Measurements from ENCODE around the gene STK39.

Gene STK39

DNA sequence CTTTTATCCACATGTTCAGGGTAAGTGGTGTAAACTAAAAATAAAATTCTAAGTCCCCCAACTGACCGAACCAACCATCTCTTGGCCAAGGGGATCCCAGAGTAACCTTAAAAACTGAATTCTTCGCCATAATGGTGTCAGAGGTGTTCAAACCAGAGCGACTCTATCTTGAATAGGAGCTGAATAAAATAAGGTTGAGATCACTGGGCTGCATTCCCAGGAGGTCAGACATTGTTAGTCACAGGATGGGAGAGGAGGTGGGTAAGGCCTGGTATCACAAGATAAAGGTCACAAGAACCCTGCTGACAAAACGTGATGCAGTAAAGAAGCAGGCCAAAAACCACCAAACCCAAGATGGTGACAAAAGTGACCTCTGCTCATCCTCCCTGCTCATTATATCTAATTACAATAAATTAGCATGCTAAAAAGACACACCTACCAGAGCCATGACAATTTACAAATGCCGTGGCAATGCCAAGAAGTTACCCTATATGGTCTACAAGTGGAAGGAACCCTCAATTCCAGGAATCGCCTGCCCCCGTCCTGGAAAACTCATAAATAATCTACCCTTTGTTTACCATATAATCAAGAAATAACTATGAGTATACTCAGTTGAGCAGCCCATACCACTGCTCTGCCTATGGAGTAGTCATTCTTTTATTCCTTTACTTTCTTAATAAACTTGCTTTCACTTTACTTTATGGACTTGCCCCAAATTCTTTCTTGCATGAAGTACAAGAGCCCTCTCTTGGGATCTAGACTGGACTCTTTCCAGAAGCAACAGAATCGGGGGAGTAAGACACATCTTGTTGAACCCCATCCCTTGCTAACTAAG lies 302.4 kb downstream of the STK39 start:
- no peak for DNase-seq

DNA sequence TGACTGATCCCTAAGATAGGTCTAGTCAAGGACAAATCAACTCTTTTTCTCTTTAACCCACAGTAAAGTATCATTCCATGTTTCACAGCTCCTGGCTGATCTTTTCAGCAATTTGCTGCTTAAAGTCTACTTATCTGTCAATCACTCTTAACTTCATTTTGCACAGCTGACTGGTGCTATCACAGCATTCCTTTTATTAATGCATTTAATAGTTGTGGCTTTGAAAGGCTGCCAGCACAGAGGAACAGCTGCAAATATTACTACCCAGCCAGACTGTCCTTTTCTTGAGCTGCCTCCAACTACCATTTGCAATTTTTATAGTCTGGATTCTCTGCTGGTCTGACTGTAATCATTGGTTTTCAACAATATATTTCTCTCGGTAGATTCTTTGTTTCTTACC lies 303.5 kb downstream of the STK39 start:
- DNase-seq, result no peak

- no peak for DNase-seq
Measured at GRCh38 chr2:167943368-167943767, 304.0 kb downstream of the STK39 start.

GRCh38 chr2:167942366-167943081 lies 304.9 kb downstream of the STK39 start:
- no peak for DNase-seq

- no peak for DNase-seq
Measured at GRCh38 chr2:167941604-167942003, 305.8 kb downstream of the STK39 start.

- no peak for DNase-seq
Measured at GRCh38 chr2:167940734-167941507, 306.5 kb downstream of the STK39 start.

DNA sequence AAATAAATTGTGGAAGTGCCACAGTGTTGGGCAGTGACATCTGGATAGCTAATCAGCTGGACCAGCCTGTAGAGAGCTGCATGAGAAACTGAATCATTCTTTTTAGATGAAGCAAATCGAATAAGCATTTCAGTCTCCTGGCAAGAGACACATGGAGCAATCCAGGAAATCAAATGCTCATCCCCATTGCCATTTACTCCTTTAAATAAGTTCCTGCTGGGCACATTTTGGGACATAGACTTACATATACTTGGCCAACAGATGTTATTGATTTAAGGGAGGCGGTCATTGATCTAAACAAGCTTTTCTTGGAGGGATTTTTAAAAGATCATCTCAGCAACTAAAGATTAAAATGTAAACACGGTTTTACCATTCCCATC lies 307.1 kb downstream of the STK39 start:
- DNase-seq, result no peak

- DNase-seq, result no peak
Measured at GRCh38 chr2:167939514-167940345, 307.7 kb downstream of the STK39 start.

GRCh38 chr2:167937403-167937802 lies 310.0 kb downstream of the STK39 start:
- no peak for DNase-seq

DNA sequence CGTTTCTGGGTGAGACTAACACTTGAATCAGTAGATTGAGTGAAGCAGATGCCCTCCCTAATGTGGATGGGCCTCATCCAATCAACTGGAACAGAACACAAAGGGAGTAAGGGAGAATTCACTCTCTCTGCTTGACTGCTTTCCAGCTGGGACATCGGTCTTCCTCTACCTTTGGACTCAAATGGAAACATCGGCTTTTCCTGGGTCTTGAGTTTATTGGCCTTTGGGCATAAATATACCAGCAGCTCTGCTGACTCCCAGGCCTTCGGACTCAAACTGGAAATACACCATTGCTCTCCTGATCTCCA lies 311.6 kb downstream of the STK39 start:
- no peak for DNase-seq

- no peak for DNase-seq
Measured at GRCh38 chr2:167933097-167933814, 314.1 kb downstream of the STK39 start.

- no peak for DNase-seq
Measured at GRCh38 chr2:167932123-167932693, 315.2 kb downstream of the STK39 start.

- DNase-seq, result no peak
Measured at GRCh38 chr2:167929484-167929883, 317.9 kb downstream of the STK39 start.

GRCh38 chr2:167928434-167928833 lies 319.0 kb downstream of the STK39 start:
- no peak for DNase-seq

DNA sequence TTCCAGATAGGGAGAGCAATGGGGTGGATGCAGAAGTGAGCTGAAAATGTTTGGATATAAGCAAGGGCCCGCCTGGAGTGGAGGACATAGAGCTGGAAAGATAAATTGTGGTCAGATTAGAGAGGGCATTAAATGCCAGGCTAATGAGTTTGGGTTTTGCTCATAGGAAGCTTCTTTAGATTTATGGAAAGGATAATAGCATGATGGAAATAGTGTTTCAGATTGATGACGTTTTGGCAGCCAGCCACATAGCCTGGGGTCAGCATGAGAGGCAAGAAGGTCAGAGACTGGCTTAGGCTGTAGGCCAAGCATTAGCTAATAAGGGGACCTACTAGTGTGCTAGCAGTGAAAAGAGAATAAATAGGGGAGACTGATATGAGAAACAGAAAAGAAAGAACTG lies 321.6 kb downstream of the STK39 start:
- no peak for DNase-seq

- no peak for DNase-seq
Measured at GRCh38 chr2:167924556-167924955, 322.8 kb downstream of the STK39 start.

DNA sequence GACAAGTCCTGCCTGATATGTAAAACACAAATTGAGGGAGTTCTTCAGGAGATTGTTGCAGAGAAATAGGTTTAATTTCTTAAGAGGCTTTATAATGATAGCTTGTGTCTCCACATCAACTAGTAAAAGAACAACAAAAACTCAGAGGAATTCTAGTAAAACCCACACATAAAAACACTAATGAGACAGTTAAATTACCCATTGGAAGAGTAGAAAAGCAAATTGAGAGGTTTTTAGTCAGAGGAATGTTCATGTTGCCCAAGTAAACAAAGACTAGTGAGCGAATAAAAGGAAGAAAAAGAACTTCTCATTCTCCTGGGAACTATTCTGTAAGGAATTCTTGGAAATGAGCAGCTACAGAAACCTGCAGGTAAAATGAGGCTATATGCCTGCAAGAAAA lies 330.6 kb downstream of the STK39 start:
- DNase-seq, result no peak

GRCh38 chr2:167914969-167915368 lies 332.4 kb downstream of the STK39 start:
- no peak for DNase-seq

- DNase-seq, result no peak
Measured at GRCh38 chr2:167908786-167909185, 338.6 kb downstream of the STK39 start.

- no peak for DNase-seq
Measured at GRCh38 chr2:167905668-167906067, 341.7 kb downstream of the STK39 start.
